A549 treated with DMSO at 1 μM for 4 hours (cell line): ENCODE measurements around the gene RPUSD3. TPM values are rescaled to one million over a fixed set of nuclear protein-coding genes. Genes with fewer than 3 reads are reported as not detected.

Source experiments
- total RNA-seq: library from RNA; stranded (reverse); fragments of 200-300 nt; extraction: Qiagen RNA extraction; gene quantifications from 5 replicates; pipeline ENCODE4 v1.2.3, GENCODE V29; 2022; ENCODE audit warnings: low read depth

The RPUSD3 gene
- 32.9 to 46.8 TPM (median 41.2 TPM) in 5 replicates for total RNA-seq

GRCh38 chr3:9843715-9844438 lies at the start of gene RPUSD3:
RPUSD3 (minus strand) TSS chr3:9844008; CDS start chr3:9843990, 18 bp downstream.

GRCh38 chr3:9890249-9891071 lies 46.7 kb upstream of the RPUSD3 start, which contains the start of gene JAGN1:
JAGN1 (plus strand) TSS chr3:9890610; CDS start chr3:9890723, 113 bp downstream.

GRCh38 chr3:9879830-9880549 lies 36.2 kb upstream of the RPUSD3 start, which contains the start of gene CIDEC:
CIDEC (minus strand) TSS chr3:9880253; CDS start chr3:9878486, 1,767 bp downstream.

GRCh38 chr3:9809615-9810432 lies 34.0 kb downstream of the RPUSD3 start, which contains the start of gene TTLL3:
TTLL3 (plus strand) TSS chr3:9810262; CDS start chr3:9810662, 400 bp downstream.

GRCh38 chr3:9792405-9793160 lies 51.2 kb downstream of the RPUSD3 start, which contains the start of the genes ARPC4 and TADA3:
ARPC4 (plus strand) TSS chr3:9793082; CDS start chr3:9793122, 40 bp downstream.
TADA3 (minus strand) TSS chr3:9792473; CDS start chr3:9791466, 1,007 bp downstream.

Other genes starting within 250 kb of the RPUSD3 start
- gene MTMR14, start 194.5 kb downstream of the RPUSD3 start, total RNA-seq, result 25.3 to 30.0 TPM (median 28.7 TPM) in 5 replicates
- 0.08 to 0.33 TPM (median 0.15 TPM) in 4 of 5 replicates, not detected in the other for gene CPNE9, start 140.2 kb downstream of the RPUSD3 start, total RNA-seq
- 17.5 to 20.7 TPM (median 19.1 TPM) in 5 replicates for gene BRPF1, start 112.3 kb downstream of the RPUSD3 start, total RNA-seq
- gene OGG1, start 94.1 kb downstream of the RPUSD3 start, total RNA-seq, result 15.3 to 17.3 TPM (median 16.3 TPM) in 5 replicates
- gene CAMK1, start 74.1 kb downstream of the RPUSD3 start, total RNA-seq, result 13.0 to 18.9 TPM (median 16.3 TPM) in 5 replicates
- 55.6 to 60.5 TPM (median 58.6 TPM) in 5 replicates for gene TADA3, start 51.5 kb downstream of the RPUSD3 start, total RNA-seq
- 148 to 226 TPM (median 154 TPM) in 5 replicates for gene ARPC4, start 50.9 kb downstream of the RPUSD3 start, total RNA-seq
- 6.3 to 8.5 TPM (median 7.1 TPM) in 5 replicates for gene TTLL3, start 33.7 kb downstream of the RPUSD3 start, total RNA-seq
- 1.8 to 2.8 TPM (median 2.1 TPM) in 5 replicates for gene CIDEC, start 36.2 kb upstream of the RPUSD3 start, total RNA-seq
- 52.1 to 69.3 TPM (median 64.3 TPM) in 5 replicates for gene JAGN1, start 46.6 kb upstream of the RPUSD3 start, total RNA-seq
- 0.76 to 1.1 TPM (median 0.95 TPM) in 5 replicates for gene IL17RE, start 58.8 kb upstream of the RPUSD3 start, total RNA-seq
- 13.6 to 15.7 TPM (median 15.2 TPM) in 5 replicates for gene IL17RC, start 73.1 kb upstream of the RPUSD3 start, total RNA-seq
- 8.3 to 11.4 TPM (median 11.0 TPM) in 5 replicates for gene CRELD1, start 89.8 kb upstream of the RPUSD3 start, total RNA-seq
- 1.0 to 1.5 TPM (median 1.4 TPM) in 5 replicates for gene PRRT3, start 108.4 kb upstream of the RPUSD3 start, total RNA-seq
- gene EMC3, start 142.8 kb upstream of the RPUSD3 start, total RNA-seq, result 120 to 154 TPM (median 128 TPM) in 5 replicates
- gene FANCD2, start 182.4 kb upstream of the RPUSD3 start, total RNA-seq, result 16.2 to 21.1 TPM (median 20.9 TPM) in 5 replicates